ENCODE measurements around the gene MRTFB.

Gene MRTFB

GRCh38 chr16:14186795-14187221 is 115.7 kb downstream of the MRTFB start:
- in situ Hi-C loops (cut with HindIII; ENCODE audit: low pct_ligation_motif_present, low sequenced_read_pairs), result no loop called here
- no peak for DNase-seq
- TF ChIP-seq, protein P1, sequence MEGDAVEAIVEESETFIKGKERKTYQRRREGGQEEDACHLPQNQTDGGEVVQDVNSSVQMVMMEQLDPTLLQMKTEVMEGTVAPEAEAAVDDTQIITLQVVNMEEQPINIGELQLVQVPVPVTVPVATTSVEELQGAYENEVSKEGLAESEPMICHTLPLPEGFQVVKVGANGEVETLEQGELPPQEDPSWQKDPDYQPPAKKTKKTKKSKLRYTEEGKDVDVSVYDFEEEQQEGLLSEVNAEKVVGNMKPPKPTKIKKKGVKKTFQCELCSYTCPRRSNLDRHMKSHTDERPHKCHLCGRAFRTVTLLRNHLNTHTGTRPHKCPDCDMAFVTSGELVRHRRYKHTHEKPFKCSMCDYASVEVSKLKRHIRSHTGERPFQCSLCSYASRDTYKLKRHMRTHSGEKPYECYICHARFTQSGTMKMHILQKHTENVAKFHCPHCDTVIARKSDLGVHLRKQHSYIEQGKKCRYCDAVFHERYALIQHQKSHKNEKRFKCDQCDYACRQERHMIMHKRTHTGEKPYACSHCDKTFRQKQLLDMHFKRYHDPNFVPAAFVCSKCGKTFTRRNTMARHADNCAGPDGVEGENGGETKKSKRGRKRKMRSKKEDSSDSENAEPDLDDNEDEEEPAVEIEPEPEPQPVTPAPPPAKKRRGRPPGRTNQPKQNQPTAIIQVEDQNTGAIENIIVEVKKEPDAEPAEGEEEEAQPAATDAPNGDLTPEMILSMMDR (IDR thresholded peaks at IDR 0.05; ENCODE audit: low read depth, low read length, missing control alignments), result no peak
- Histone ChIP-seq H3K27me3 (replicated peaks) (no peaks in the 10 kb centered on the region), H3K36me3 (replicated peaks) (no peaks in the 10 kb centered on the region), H3K27ac (peak overlapping the region; percentile 37), H3K4me3 (ENCODE audit: low read depth, low read length) (peak overlapping the region; percentile 50)

- Histone ChIP-seq H3K27ac (no peak overlapping the region), H3K27me3 (replicated peaks) (no peaks in the 10 kb centered on the region), H3K4me3 (ENCODE audit: low read depth, low read length) (no peak overlapping the region), H3K36me3 (replicated peaks) (no peaks in the 10 kb centered on the region)
- DNase-seq, result no peak
- in situ Hi-C loops (cut with HindIII; ENCODE audit: low pct_ligation_motif_present, low sequenced_read_pairs), result no loop called here
- TF ChIP-seq, protein P1 (IDR thresholded peaks at IDR 0.05; ENCODE audit: low read depth, low read length, missing control alignments), result no peak
These were observed 116.6 kb downstream of the MRTFB start for GRCh38 chr16:14187517-14188338.

- Histone ChIP-seq H3K27ac (no peak overlapping the region), H3K36me3 (replicated peaks) (no peaks in the 10 kb centered on the region), H3K4me3 (ENCODE audit: low read depth, low read length) (no peak overlapping the region), H3K27me3 (replicated peaks) (no peaks in the 10 kb centered on the region)
- TF ChIP-seq, protein P1 (IDR thresholded peaks at IDR 0.05; ENCODE audit: low read depth, low read length, missing control alignments), result no peak
- in situ Hi-C loops (cut with HindIII; ENCODE audit: low pct_ligation_motif_present, low sequenced_read_pairs), result no loop called here
- DNase-seq, result no peak
These were observed 122.3 kb downstream of the MRTFB start for GRCh38 chr16:14193316-14193871.

GRCh38 chr16:14194721-14195120 is 123.6 kb downstream of the MRTFB start:
- Histone ChIP-seq H3K27ac (no peak overlapping the region), H3K4me3 (ENCODE audit: low read depth, low read length) (no peak overlapping the region), H3K27me3 (replicated peaks) (no peaks in the 10 kb centered on the region), H3K36me3 (replicated peaks) (no peaks in the 10 kb centered on the region)
- TF ChIP-seq, protein P1 (IDR thresholded peaks at IDR 0.05; ENCODE audit: low read depth, low read length, missing control alignments), result no peak
- DNase-seq, result no peak
- in situ Hi-C loops (cut with HindIII; ENCODE audit: low pct_ligation_motif_present, low sequenced_read_pairs), result no loop called here

GRCh38 chr16:14196011-14196410 is 124.9 kb downstream of the MRTFB start:
- DNase-seq, result peak; percentile 33

More at GRCh38 chr16:14196011-14196410, 124.9 kb downstream of the MRTFB start:
- in situ Hi-C loops (cut with HindIII; ENCODE audit: low pct_ligation_motif_present, low sequenced_read_pairs), result no loop called here
- H3K36me3 ChIP-seq (replicated peaks), result no peaks in the 10 kb centered on the region
- H3K4me3 ChIP-seq (ENCODE audit: low read depth, low read length), result no peak overlapping the region
- TF ChIP-seq, protein P1 (IDR thresholded peaks at IDR 0.05; ENCODE audit: low read depth, low read length, missing control alignments), result no peak
- no peaks in the 10 kb centered on the region for H3K27me3 ChIP-seq (replicated peaks)
- H3K27ac ChIP-seq, result peak overlapping the region; percentile 19
